GM12878 (cell line): ENCODE data around the gene FITM1. TPM values are rescaled to one million over a fixed set of nuclear protein-coding genes. Genes with fewer than 3 reads are reported as not detected.

Experiments
- ATAC-seq: fragments of 200-7000 bp; cut with Tn5 transposase; 3 replicates; pipeline ENCODE4 v1.9.1; 2020; ENCODE audit warnings: mild to moderate bottlenecking, moderate library complexity
- Bru-seq: library from RNA; stranded (reverse); fragments of 400-500 nt; gene quantifications from one replicate; lab custom pipeline; 2021; lab: Mats Ljungman, UMichigan
- BruChase-seq, 2 experiments: library from RNA; stranded (reverse); fragments of 400-500 nt; gene quantifications; one replicate each; lab custom pipeline; 2021; lab: Mats Ljungman, UMichigan
- BruUV-seq: library from RNA; stranded (reverse); fragments of 400-500 nt; replicated peaks from 2 replicates; lab custom pipeline; 2021; lab: Mats Ljungman, UMichigan
- CTCF ChIA-PET: fragments of 300-600 bp; sonication (Branson Sonifier 250); formaldehyde crosslinking; extraction: SDS; loops from one replicate; lab custom pipeline; 2021; ENCODE audit warnings: inconsistent platforms; lab: Yijun Ruan, JAX
- POLR2A ChIA-PET: fragments of 350-600 bp; formaldehyde crosslinking; extraction: SDS; loops from one replicate; lab custom pipeline; 2021; ENCODE audit warnings: inconsistent platforms; lab: Charles Lee
- RAD21 ChIA-PET: fragments of 300-600 bp; sonication (Branson Sonifier 250); formaldehyde crosslinking; loops from one replicate; lab custom pipeline; 2023; ENCODE audit warnings: antibody characterized with exemption; ENCODE audit not compliant: unreplicated experiment; lab: Charles Lee
- SMC1A ChIA-PET: fragments of 300-600 bp; sonication (Branson Sonifier 250); formaldehyde crosslinking; loops from one replicate; lab custom pipeline; 2023; ENCODE audit not compliant: unreplicated experiment, uncharacterized antibody; lab: Charles Lee
- DNase-seq: peaks from one replicate; pipeline ENCODE4 v3.0.0-alpha.2; 2011; ENCODE audit warnings: low read depth, low spot score
- FAIRE-seq: peaks from 3 replicates; lab custom pipeline; 2011; peaks lifted over from hg19 to GRCh38; lab: Jason Lieb, UNC
- H2AFZ ChIP-seq: 2 replicates; pipeline ENCODE4 v1.6.0; 2011; ENCODE audit warnings: low read depth, low read length, control low read depth; ENCODE audit not compliant: control insufficient read depth
- H3K27ac ChIP-seq: 2 replicates; pipeline ENCODE4 v1.5.1; 2011; ENCODE audit warnings: control low read depth; ENCODE audit not compliant: control insufficient read depth, insufficient read depth
- H3K27me3 ChIP-seq, 2 experiments: replicated peaks in 1 of 2; 2 replicates each; pipeline versions ENCODE4 v1.6.0 to v1.6.1; 2011; ENCODE audit warnings: low read length in 1 of 2; ENCODE audit not compliant: control insufficient read depth in 2 of 2, insufficient read depth in 2 of 2
- H3K36me3 ChIP-seq, 2 experiments: 2 replicates each; pipeline ENCODE4 v1.5.1; 2011; ENCODE audit warnings: low read length in 1 of 2; ENCODE audit not compliant: control insufficient read depth in 2 of 2, insufficient read depth in 2 of 2
- H3K4me1 ChIP-seq: 2 replicates; pipeline ENCODE4 v1.6.1; 2011; ENCODE audit warnings: mild to moderate bottlenecking, low read length, moderate library complexity, mixed read lengths; ENCODE audit not compliant: control insufficient read depth, insufficient read depth
- H3K4me2 ChIP-seq: 2 replicates; pipeline ENCODE4 v1.6.0; 2011; ENCODE audit warnings: control low read depth; ENCODE audit not compliant: control insufficient read depth, insufficient read depth
- H3K4me3 ChIP-seq: fragments of 200-600 bp; sonication (generic); 2 replicates; pipeline ENCODE4 v1.5.1; 2016
- H3K79me2 ChIP-seq: 2 replicates; pipeline ENCODE4 v1.6.0; 2011; ENCODE audit warnings: low read length; ENCODE audit not compliant: control insufficient read depth, insufficient read depth
- H3K9ac ChIP-seq: 2 replicates; pipeline ENCODE4 v1.8.0; 2011; ENCODE audit warnings: low read length, control low read depth, mixed read lengths; ENCODE audit not compliant: control insufficient read depth, insufficient read depth
- H3K9me3 ChIP-seq: replicated peaks from 3 replicates; pipeline ENCODE4 v1.5.1; 2011; ENCODE audit warnings: mild to moderate bottlenecking, low read length; ENCODE audit not compliant: control insufficient read depth, insufficient read depth
- H4K20me1 ChIP-seq: 2 replicates; pipeline ENCODE4 v1.6.0; 2011; ENCODE audit not compliant: control insufficient read depth, insufficient read depth
- ATF7 ChIP-seq: fragments of 450-650 bp; IDR thresholded peaks from 2 replicates; pipeline ENCODE4 v1.6.1; 2016; ENCODE audit warnings: low read depth, mild to moderate bottlenecking
- FOS ChIP-seq: IDR thresholded peaks from 3 replicates; pipeline ENCODE4 v1.6.1; 2011; ENCODE audit warnings: borderline replicate concordance; ENCODE audit not compliant: insufficient read length; ENCODE audit errors: extremely low read depth
- IRF3 ChIP-seq: fragments of 450-650 bp; IDR thresholded peaks from 2 replicates; pipeline ENCODE4 v1.6.1; 2014; ENCODE audit warnings: mild to moderate bottlenecking
- MTA2 ChIP-seq: fragments of 450-650 bp; IDR thresholded peaks from 2 replicates; pipeline ENCODE4 v1.6.1; 2016; ENCODE audit warnings: low read depth, mild to moderate bottlenecking, moderate library complexity
- NR2C1 ChIP-seq: fragments of 450-650 bp; IDR thresholded peaks from 2 replicates; pipeline ENCODE4 v1.6.1; 2017; ENCODE audit warnings: antibody characterized with exemption, mild to moderate bottlenecking, moderate library complexity
- RAD51 ChIP-seq: fragments of 450-650 bp; IDR thresholded peaks from 2 replicates; pipeline ENCODE4 v1.6.1; 2016; ENCODE audit warnings: moderate library complexity, mild to moderate bottlenecking, inconsistent platforms
- SIX5 ChIP-seq: IDR thresholded peaks from 2 replicates; pipeline ENCODE4 v1.6.1; 2011; ENCODE audit warnings: mild to moderate bottlenecking, low read depth, low read length, moderate library complexity; ENCODE audit not compliant: severe bottlenecking
- WGBS: methylation state at CpG from one replicate; pipeline ENCODE4 v1.1.6; 2016; ENCODE audit warnings: low lambda C conversion rate; ENCODE audit not compliant: insufficient replicate concordance, insufficient coverage; ENCODE audit errors: missing lambda C conversion rate; 5-methylcytosine and 5-hydroxymethylcytosine counted together
- in situ Hi-C: fragments of 300-500 bp; cut with MboI; formaldehyde crosslinking; loops from 9 replicates; pipeline ENCODE4 v1.14.3; 2018; ENCODE audit warnings: mixed read lengths
- intact Hi-C: fragments of 100-400 bp; cut with micrococcal nuclease; formaldehyde crosslinking; loops from one replicate; pipeline ENCODE4 v1.14.2; 2022; ENCODE audit not compliant: unreplicated experiment
- long read RNA-seq, 2 experiments: library from polyadenylated mRNA; unstranded; transcript quantifications; one replicate each; pipeline ENCODE4 v2.0.0, GENCODE V29; 2019 to 2020
- polyA minus RNA-seq, 3 experiments: library from RNA; depleted of rRNA, polyadenylated mRNA; stranded (reverse); fragments of >200 nt; gene quantifications; 2 replicates each; pipeline ENCODE4 v1.2.3, GENCODE V29; 2011
- polyA plus RNA-seq, 11 experiments: library from polyadenylated mRNA; depleted of rRNA in 4 of 11; unstranded in 6 of 11; stranded (reverse) in 5 of 11; fragments of >200 nt; fragmentation: Nextera tagmentation in 4 of 11; fragmentation: Illumina TruSeq in 1 of 11; extraction: Ambion mirVana in 4 of 11; extraction: Trizol in 1 of 11; gene quantifications; 1 replicate in 1 of 11; 2 replicates in 10 of 11; pipeline versions ENCODE4 v1.2.1 to v1.2.3, GENCODE V29; 2011 to 2016; ENCODE audit warnings: inconsistent platforms in 2 of 11, missing spikeins in 2 of 11, low read depth in 1 of 11
- total RNA-seq, 4 experiments: library from RNA; depleted of rRNA in 3 of 4; stranded (reverse); fragments of >200 nt in 3 of 4; fragmentation: Illumina TruSeq in 1 of 4; extraction: Trizol in 1 of 4; gene quantifications; 2 replicates each; pipeline versions ENCODE4 v1.2.1 to v1.2.3, GENCODE V29; 2013 to 2021
- TF ChIP-seq, protein P1 (sequence below): fragments of 450-650 bp; IDR thresholded peaks from 2 replicates; pipeline ENCODE4 v1.6.1; 2017; ENCODE audit warnings: mild to moderate bottlenecking, moderate library complexity

FITM1 gene
- total RNA-seq (2013; cell fraction: nucleolus; rRNA removed) = 1.5 and 1.8 TPM in 2 replicates
- total RNA-seq (2014; rRNA removed) (1.9 and 2.0 TPM in 2 replicates), total RNA-seq (2014; rRNA removed; fragmentation: Illumina TruSeq; extraction: Trizol) (0.18 and 0.27 TPM in 2 replicates), total RNA-seq (2021) (0.64 TPM in 2 replicates), polyA plus RNA-seq (2011; rRNA removed) (0.09 and 0.49 TPM in 2 replicates), polyA plus RNA-seq (2014; fragmentation: Illumina TruSeq; extraction: Trizol) (0.28 TPM in 1 of 2 replicates, not detected in the other), polyA plus RNA-seq (2014; fragmentation: Nextera tagmentation; extraction: Ambion mirVana) (under 1 TPM in 1 of 2 experiments, not detected in 1; 0.11 TPM), polyA plus RNA-seq (2014; rRNA removed) (0.76 and 1.3 TPM in 2 replicates), polyA plus RNA-seq (2016; fragmentation: Nextera tagmentation; extraction: Ambion mirVana) (under 1 TPM in 1 of 2 experiments, not detected in 1; 0.42 TPM), polyA minus RNA-seq (2011; rRNA and poly(A)+ RNA removed) (0.66 and 0.82 TPM in 2 replicates), Bru-seq, nascent RNA (percentile 39 among the genes with signal in this experiment), BruChase-seq, experiment 1, labeled RNA remaining after a 6-hour chase (percentile 40 among the genes with signal in this experiment), BruChase-seq, experiment 2, labeled RNA remaining after a 2-hour chase (percentile 50 among the genes with signal in this experiment)
- polyA plus RNA-seq (2011; ENCODE audit: low read depth) = not detected
- polyA plus RNA-seq (2011; cell fraction: cytosol; rRNA removed) = 0.67 and 0.97 TPM in 2 replicates
- polyA plus RNA-seq (2011; cell fraction: nucleus; rRNA removed) = 2.8 and 3.5 TPM in 2 replicates
- 0.30 and 0.38 TPM in 2 replicates for polyA plus RNA-seq (2012)
- polyA minus RNA-seq (2011; cell fraction: cytosol; rRNA and poly(A)+ RNA removed) = 1.6 TPM in 1 of 2 replicates, not detected in the other
- polyA minus RNA-seq (2011; cell fraction: nucleus; rRNA and poly(A)+ RNA removed) = 0.60 and 1.3 TPM in 2 replicates
- long read RNA-seq, experiment 1 = 0 reads
- long read RNA-seq, experiment 2 = 0 reads

DNA sequence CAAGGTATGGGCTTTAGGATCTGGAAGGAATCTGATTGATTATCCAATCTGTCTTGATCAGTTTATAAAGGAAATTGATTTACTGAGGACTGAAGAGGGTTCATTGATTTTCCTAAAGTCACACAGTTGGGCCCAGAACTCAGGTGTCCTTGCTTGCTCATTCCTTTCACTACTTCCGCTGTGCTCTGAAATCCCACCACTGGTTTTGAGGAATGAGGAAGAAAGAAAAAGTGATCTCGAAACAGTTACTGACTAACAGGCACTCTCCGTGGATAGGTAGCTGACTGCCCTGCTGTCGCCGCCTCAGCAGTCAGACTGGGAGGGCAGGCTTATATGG is at the start of gene FITM1:
FITM1 (plus strand) TSS at position 280 of the 337 bp plus-strand sequence. CDS start 905 bp downstream, outside the sequence.
- FAIRE-seq = no peak
- Histone ChIP-seq H3K9ac (no peak within 1 kb of the TSS), H4K20me1 (no peaks in the 10 kb centered on the region)
- TF ChIP-seq FOS (no peak), ATF7 (no peak), RAD51 (no peak), NR2C1 (no peak), MTA2 (no peak), SIX5 (no peak), IRF3 (no peak)
- TF ChIP-seq, protein P1, sequence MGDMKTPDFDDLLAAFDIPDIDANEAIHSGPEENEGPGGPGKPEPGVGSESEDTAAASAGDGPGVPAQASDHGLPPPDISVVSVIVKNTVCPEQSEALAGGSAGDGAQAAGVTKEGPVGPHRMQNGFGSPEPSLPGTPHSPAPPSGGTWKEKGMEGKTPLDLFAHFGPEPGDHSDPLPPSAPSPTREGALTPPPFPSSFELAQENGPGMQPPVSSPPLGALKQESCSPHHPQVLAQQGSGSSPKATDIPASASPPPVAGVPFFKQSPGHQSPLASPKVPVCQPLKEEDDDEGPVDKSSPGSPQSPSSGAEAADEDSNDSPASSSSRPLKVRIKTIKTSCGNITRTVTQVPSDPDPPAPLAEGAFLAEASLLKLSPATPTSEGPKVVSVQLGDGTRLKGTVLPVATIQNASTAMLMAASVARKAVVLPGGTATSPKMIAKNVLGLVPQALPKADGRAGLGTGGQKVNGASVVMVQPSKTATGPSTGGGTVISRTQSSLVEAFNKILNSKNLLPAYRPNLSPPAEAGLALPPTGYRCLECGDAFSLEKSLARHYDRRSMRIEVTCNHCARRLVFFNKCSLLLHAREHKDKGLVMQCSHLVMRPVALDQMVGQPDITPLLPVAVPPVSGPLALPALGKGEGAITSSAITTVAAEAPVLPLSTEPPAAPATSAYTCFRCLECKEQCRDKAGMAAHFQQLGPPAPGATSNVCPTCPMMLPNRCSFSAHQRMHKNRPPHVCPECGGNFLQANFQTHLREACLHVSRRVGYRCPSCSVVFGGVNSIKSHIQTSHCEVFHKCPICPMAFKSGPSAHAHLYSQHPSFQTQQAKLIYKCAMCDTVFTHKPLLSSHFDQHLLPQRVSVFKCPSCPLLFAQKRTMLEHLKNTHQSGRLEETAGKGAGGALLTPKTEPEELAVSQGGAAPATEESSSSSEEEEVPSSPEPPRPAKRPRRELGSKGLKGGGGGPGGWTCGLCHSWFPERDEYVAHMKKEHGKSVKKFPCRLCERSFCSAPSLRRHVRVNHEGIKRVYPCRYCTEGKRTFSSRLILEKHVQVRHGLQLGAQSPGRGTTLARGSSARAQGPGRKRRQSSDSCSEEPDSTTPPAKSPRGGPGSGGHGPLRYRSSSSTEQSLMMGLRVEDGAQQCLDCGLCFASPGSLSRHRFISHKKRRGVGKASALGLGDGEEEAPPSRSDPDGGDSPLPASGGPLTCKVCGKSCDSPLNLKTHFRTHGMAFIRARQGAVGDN = no peak
- TF ChIP-seq, all 136 proteins: peak for 0
- Histone ChIP-seq H3K4me2 (no peak within 1 kb of the TSS), H3K4me1 (peaks cover 21% of the 10 kb centered on the region), H3K27ac (no peak within 1 kb of the TSS), H3K79me2 (no peaks in the 10 kb centered on the region; the same call in 1 of the 2 replicates), H3K9me3 (no peaks in the 10 kb centered on the region), H2AFZ (no peak within 1 kb of the TSS), H3K36me3 (no peaks in the 10 kb centered on the region), H3K27me3 (no peaks in the 10 kb centered on the region), H3K4me3 (no peak within 1 kb of the TSS)
- ChIA-PET RAD21 (interaction anchor here (1.1 kb wide), 1 partner anchor 16 kb away, joined by 3 read pairs; the partner anchor contains the start of genes DCAF11 and NRL), CTCF (interaction anchor here (1.1 kb wide), 1 partner anchor 16 kb away, joined by 3 read pairs; the partner anchor contains the start of genes DCAF11 and NRL), POLR2A (interaction anchor here (0.6 to 11.6 kb wide), 2 partner anchors 9 to 33 kb away, joined by 3 to 276 read pairs; partner anchors contain the start of genes DCAF11 and NRL), SMC1A (interaction anchor here (1.4 kb wide), 1 partner anchor 22 kb away, joined by 4 read pairs; no protein-coding TSS in a partner anchor)
- no peak for DNase-seq
- intact Hi-C loops = no loop called here
- BruUV-seq = no TSS peak
- 89% methylated on average over 5 of the region's 5 CpGs for WGBS
- in situ Hi-C loops = no loop called here
- ATAC-seq = no peak
